Measurements from ENCODE around the gene ZNF705A.
"Not testable (repeated sequence)": the region's sequence is repeated elsewhere in the genome, so short reads cannot be mapped to it uniquely, and the experiment has no call there.

ZNF705A gene

GRCh38 chr12:8156845-8157244, at the start of gene ZNF705A:
ZNF705A (plus strand) TSS chr12:8157015; CDS start chr12:8172626, 15,611 bp downstream.
- DNase-seq, result no peak

DNA sequence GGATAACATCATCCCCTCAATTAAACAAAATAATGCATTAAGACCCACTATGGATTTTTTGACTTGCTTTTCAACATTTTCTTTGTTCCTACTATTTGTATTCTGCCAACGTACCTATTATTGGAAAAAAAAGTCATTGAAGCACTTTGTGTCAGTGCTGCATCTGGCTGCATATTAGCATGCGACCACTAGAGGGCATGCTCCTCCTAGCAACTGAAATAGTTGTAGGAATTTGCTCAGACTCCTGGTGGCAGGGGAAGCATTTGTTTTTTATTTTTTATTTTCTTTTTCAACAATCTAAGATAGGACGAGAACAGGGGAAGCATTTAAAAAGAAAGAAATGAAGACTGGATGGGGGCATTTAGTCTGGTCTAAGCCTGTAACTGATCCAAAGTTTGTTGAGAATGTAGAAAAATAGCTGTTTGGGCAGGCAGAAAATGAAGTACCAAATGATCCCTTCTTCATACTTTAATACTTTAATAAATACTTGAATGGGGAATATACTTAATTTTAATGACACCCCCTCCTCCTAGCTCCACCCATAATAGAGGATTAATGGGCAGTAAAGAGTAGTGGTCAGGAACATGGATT, 47.9 kb upstream of the ZNF705A start:
- no peak for DNase-seq

- not testable (repeated sequence) for DNase-seq
Observed at GRCh38 chr12:8113117-8113516, 43.7 kb upstream of the ZNF705A start.

DNA sequence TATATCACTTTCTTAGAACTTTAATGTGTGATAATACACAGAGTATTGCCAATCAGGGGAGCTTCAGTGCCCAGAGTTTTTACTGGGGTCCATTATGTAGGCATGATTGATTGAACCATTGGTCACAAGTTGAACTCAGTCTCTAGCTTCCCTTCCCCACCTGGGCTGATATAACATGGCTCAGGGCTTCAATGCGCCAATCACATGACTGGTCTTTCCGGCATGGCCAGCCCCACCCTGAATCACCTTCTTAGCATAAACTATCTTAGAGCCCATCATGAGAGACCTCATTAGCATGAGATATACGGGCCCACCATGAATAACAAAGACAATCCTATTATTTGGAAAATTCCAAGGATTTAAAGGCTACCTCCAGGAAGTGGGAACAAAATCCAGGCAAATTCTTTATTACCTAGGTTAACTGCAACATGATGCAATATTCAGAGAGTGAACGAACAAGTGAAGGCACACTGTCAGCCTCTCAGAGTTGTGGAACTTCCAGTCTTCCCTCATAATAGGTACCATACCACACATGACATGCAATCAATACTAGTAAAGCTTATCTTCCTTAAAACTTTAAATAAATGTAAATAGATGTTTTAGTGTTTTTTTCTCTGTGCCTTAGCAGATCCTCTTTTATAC, 36.6 kb upstream of the ZNF705A start:
- no peak for DNase-seq

GRCh38 chr12:8123124-8123912, 33.5 kb upstream of the ZNF705A start, which contains the start of gene CLEC4A:
CLEC4A (plus strand) TSS chr12:8123617; CDS start chr12:8123879, 262 bp downstream.
- no peak for DNase-seq

- DNase-seq, result no peak
Observed at GRCh38 chr12:8127138-8127537, 29.7 kb upstream of the ZNF705A start.

GRCh38 chr12:8133636-8134397, 23.0 kb upstream of the ZNF705A start:
- not testable (repeated sequence) for DNase-seq

- not testable (repeated sequence) for DNase-seq
Observed at GRCh38 chr12:8134398-8134930, 22.4 kb upstream of the ZNF705A start.

GRCh38 chr12:8141647-8142046, 15.2 kb upstream of the ZNF705A start:
- not testable (repeated sequence) for DNase-seq

GRCh38 chr12:8143261-8143660, 13.6 kb upstream of the ZNF705A start:
- no peak for DNase-seq

GRCh38 chr12:8145754-8146441, 10.9 kb upstream of the ZNF705A start:
- DNase-seq, result no peak

DNA sequence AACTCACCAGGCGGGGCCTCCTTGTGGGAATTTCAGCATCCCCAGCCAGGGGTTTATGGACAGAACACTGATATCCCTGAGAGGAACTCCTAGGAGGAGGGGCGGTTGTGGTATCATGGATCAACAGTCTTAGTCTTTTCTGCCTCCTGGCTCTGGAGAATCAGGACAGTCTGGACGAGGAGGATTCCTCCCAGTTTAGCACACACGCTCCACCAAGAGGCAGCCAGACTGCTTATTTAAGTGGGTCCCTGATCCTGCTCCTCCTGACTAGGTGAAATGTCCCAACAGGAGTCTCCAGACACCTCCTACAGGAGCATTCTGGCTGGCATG, 10.4 kb upstream of the ZNF705A start:
- DNase-seq, result no peak

- DNase-seq, result no peak
Observed at GRCh38 chr12:8154526-8154925, 2.3 kb upstream of the ZNF705A start.

DNA sequence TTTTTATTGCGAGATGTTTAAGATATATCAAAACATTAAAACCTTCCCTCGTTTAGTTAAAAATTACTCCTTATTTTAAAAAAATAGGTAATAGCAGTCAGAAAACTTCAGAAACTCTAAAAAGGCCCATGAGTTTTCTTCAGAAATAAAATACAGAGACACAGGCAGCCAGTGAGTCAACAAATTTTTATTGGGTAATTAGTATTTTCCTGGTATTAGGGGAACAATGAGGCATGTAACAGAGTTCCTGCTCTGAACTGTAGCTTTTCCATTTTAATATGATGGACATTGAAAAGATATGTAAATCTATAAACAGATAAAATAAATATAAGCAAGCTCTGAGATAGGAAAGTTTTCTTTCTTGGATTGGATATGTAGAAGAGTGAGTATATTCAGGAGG, 399 bp upstream of the ZNF705A start:
- DNase-seq, result no peak

- no peak for DNase-seq
Observed at GRCh38 chr12:8157484-8158198, 826 bp downstream of the ZNF705A start.

DNA sequence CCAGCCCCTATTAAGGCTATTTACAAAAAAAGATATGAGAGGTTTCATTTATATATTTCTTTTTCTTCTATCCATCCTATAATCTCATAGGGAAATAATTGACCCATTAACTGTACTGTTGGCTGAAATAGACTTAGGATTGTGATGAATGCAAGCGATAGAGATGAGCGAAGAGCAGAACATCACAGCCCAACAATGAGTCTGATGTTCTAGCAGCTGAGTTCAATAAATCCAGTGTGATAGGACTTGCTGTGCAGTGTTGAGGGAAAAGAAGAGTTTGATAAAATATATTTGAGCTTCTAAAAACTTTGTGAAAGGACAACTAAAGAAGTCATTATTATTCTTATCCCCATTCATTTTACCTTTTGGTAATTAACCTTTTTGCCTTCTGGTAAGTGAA, 16.1 kb downstream of the ZNF705A start:
- DNase-seq, result not testable (repeated sequence)

GRCh38 chr12:8179989-8180585, 23.3 kb downstream of the ZNF705A start:
- not testable (repeated sequence) for DNase-seq

GRCh38 chr12:8181271-8181670, 24.5 kb downstream of the ZNF705A start:
- DNase-seq, result not testable (repeated sequence)

DNA sequence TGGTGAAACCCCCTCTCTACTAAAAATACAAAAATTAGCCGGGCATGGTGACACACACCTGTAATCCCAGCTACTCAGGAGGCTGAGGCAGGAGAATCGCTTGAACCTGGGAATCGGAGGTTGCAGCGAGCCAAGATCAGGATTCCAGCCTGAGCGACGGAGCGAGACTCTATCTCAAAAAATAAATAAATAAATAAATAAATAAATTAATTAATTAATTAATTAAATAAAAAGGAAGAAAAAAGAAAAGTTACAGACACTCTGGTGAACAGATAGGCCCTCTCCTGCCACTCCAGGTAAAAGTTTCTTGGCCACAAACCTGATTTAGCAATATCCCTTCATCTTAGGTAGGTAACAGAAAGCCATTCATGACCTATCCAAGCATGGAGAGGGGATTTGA, 26.1 kb downstream of the ZNF705A start:
- DNase-seq, result not testable (repeated sequence)

DNA sequence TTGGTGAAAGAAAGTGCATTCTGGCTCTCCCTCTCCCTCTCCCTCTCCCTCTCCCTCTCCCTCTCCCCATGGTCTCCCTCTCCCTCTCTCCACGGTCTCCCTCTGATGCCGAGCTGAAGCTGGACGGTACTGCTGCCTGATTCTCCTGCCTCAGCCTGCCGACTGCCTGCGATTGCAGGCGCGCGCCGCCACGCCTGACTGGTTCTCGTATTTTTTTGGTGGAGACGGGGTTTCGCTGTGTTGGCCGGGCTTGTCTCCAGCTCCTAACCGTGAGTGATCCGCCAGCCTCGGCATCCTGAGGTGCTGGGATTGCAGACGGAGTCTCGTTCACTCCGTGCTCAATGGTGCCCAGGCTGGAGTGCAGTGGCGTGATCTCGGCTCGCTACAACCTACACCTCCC, 26.5 kb downstream of the ZNF705A start:
- not testable (repeated sequence) for DNase-seq

DNA sequence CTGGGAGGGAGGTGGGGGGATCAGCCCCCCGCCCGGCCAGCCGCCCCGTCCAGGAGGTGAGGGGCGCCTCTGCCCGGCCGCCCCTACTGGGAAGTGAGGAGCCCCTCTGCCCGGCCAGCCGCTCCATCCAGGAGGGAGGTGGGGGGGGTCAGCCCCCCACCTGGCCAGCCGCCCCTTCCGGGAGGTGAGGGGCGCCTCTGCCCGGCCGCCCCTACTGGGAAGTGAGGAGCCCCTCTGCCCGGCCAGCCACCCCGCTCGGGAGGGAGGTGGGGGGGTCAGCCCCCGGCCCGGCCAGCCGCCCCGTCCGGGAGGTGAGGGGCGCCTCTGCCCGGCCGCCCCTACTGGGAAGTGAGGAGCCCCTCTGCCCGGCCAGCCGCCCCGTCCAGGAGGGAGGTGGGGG, 27.4 kb downstream of the ZNF705A start:
- DNase-seq, result not testable (repeated sequence)
